HG03442 (cell line): Measurements from ENCODE around the gene PROM1.
A peak's percentile ranks its signal among the peaks of the same experiment; 100 is the strongest.

Experiments used
- ATAC-seq: cut with Tn5 transposase; IDR thresholded peaks from one replicate; pipeline ENCODE4 v1.9.1; 2021; ENCODE audit warnings: mild to moderate bottlenecking, moderate library complexity; ENCODE audit not compliant: unreplicated experiment

Gene PROM1

GRCh38 chr4:15990570-15991285, 93.1 kb downstream of the PROM1 start:
- ATAC-seq: no peak

- no peak for ATAC-seq
These were observed 94.4 kb downstream of the PROM1 start for GRCh38 chr4:15989424-15989823.

- ATAC-seq: no peak
These were observed 95.6 kb downstream of the PROM1 start for GRCh38 chr4:15988222-15988621.

GRCh38 chr4:15986907-15987306, 96.9 kb downstream of the PROM1 start:
- no peak for ATAC-seq

GRCh38 chr4:15983610-15984009, 100.2 kb downstream of the PROM1 start:
- ATAC-seq: no peak

- ATAC-seq: no peak
These were observed 100.8 kb downstream of the PROM1 start for GRCh38 chr4:15982842-15983524.

- ATAC-seq: no peak
These were observed 107.1 kb downstream of the PROM1 start for GRCh38 chr4:15976456-15977447.

- no peak for ATAC-seq
These were observed 112.6 kb downstream of the PROM1 start for GRCh38 chr4:15971068-15971801.

- no peak for ATAC-seq
These were observed 115.1 kb downstream of the PROM1 start for GRCh38 chr4:15968551-15969300.

GRCh38 chr4:15965325-15965724, 118.5 kb downstream of the PROM1 start:
- ATAC-seq: no peak

- no peak for ATAC-seq
These were observed 119.7 kb downstream of the PROM1 start for GRCh38 chr4:15964159-15964558.

- ATAC-seq: peak; percentile 84
These were observed 120.2 kb downstream of the PROM1 start for GRCh38 chr4:15963576-15963975.

- ATAC-seq: peak; percentile 65
These were observed 120.8 kb downstream of the PROM1 start, which contains the start of gene FGFBP2 for GRCh38 chr4:15963001-15963451. TSS of gene FGFBP2 (minus strand) at chr4:15963175. CDS start at chr4:15963129, 46 bp downstream.

- no peak for ATAC-seq
These were observed 121.9 kb downstream of the PROM1 start for GRCh38 chr4:15961781-15962510.

- ATAC-seq: no peak
These were observed 125.3 kb downstream of the PROM1 start for GRCh38 chr4:15958562-15958961.

GRCh38 chr4:15956179-15956850, 127.5 kb downstream of the PROM1 start:
- ATAC-seq: peak; percentile 89

GRCh38 chr4:15955670-15956069, 128.2 kb downstream of the PROM1 start:
- no peak for ATAC-seq

GRCh38 chr4:15953625-15954024, 130.2 kb downstream of the PROM1 start:
- ATAC-seq: no peak
